GM12878 (cell line): ENCODE results near the gene ALDH1L1. TPM values are rescaled to one million over a fixed set of nuclear protein-coding genes. Genes with fewer than 3 reads are reported as not detected.

ENCODE experiments used
- ATAC-seq: fragments of 200-7000 bp; cut with Tn5 transposase; 3 replicates; pipeline ENCODE4 v1.9.1; 2020; ENCODE audit warnings: mild to moderate bottlenecking, moderate library complexity
- BruUV-seq: library from RNA; stranded (reverse); fragments of 400-500 nt; replicated peaks from 2 replicates; lab custom pipeline; 2021; lab: Mats Ljungman, UMichigan
- CTCF ChIA-PET: fragments of 300-600 bp; sonication (Branson Sonifier 250); formaldehyde crosslinking; extraction: SDS; loops from one replicate; lab custom pipeline; 2021; ENCODE audit warnings: inconsistent platforms; lab: Yijun Ruan, JAX
- POLR2A ChIA-PET: fragments of 350-600 bp; formaldehyde crosslinking; extraction: SDS; loops from one replicate; lab custom pipeline; 2021; ENCODE audit warnings: inconsistent platforms; lab: Charles Lee
- RAD21 ChIA-PET: fragments of 300-600 bp; sonication (Branson Sonifier 250); formaldehyde crosslinking; loops from one replicate; lab custom pipeline; 2023; ENCODE audit warnings: antibody characterized with exemption; ENCODE audit not compliant: unreplicated experiment; lab: Charles Lee
- SMC1A ChIA-PET: fragments of 300-600 bp; sonication (Branson Sonifier 250); formaldehyde crosslinking; loops from one replicate; lab custom pipeline; 2023; ENCODE audit not compliant: unreplicated experiment, uncharacterized antibody; lab: Charles Lee
- DNase-seq: peaks from one replicate; pipeline ENCODE4 v3.0.0-alpha.2; 2011; ENCODE audit warnings: low read depth, low spot score
- FAIRE-seq: peaks from 3 replicates; lab custom pipeline; 2011; peaks lifted over from hg19 to GRCh38; lab: Jason Lieb, UNC
- H2AFZ ChIP-seq: 2 replicates; pipeline ENCODE4 v1.6.0; 2011; ENCODE audit warnings: low read depth, low read length, control low read depth; ENCODE audit not compliant: control insufficient read depth
- H3K27ac ChIP-seq: 2 replicates; pipeline ENCODE4 v1.5.1; 2011; ENCODE audit warnings: control low read depth; ENCODE audit not compliant: control insufficient read depth, insufficient read depth
- H3K27me3 ChIP-seq, 2 experiments: replicated peaks in 1 of 2; 2 replicates each; pipeline versions ENCODE4 v1.6.0 to v1.6.1; 2011; ENCODE audit warnings: low read length in 1 of 2; ENCODE audit not compliant: control insufficient read depth in 2 of 2, insufficient read depth in 2 of 2
- H3K36me3 ChIP-seq, 2 experiments: 2 replicates each; pipeline ENCODE4 v1.5.1; 2011; ENCODE audit warnings: low read length in 1 of 2; ENCODE audit not compliant: control insufficient read depth in 2 of 2, insufficient read depth in 2 of 2
- H3K4me1 ChIP-seq: 2 replicates; pipeline ENCODE4 v1.6.1; 2011; ENCODE audit warnings: mild to moderate bottlenecking, low read length, moderate library complexity, mixed read lengths; ENCODE audit not compliant: control insufficient read depth, insufficient read depth
- H3K4me2 ChIP-seq: 2 replicates; pipeline ENCODE4 v1.6.0; 2011; ENCODE audit warnings: control low read depth; ENCODE audit not compliant: control insufficient read depth, insufficient read depth
- H3K4me3 ChIP-seq: fragments of 200-600 bp; sonication (generic); 2 replicates; pipeline ENCODE4 v1.5.1; 2016
- H3K79me2 ChIP-seq: 2 replicates; pipeline ENCODE4 v1.6.0; 2011; ENCODE audit warnings: low read length; ENCODE audit not compliant: control insufficient read depth, insufficient read depth
- H3K9ac ChIP-seq: 2 replicates; pipeline ENCODE4 v1.8.0; 2011; ENCODE audit warnings: low read length, control low read depth, mixed read lengths; ENCODE audit not compliant: control insufficient read depth, insufficient read depth
- H3K9me3 ChIP-seq: replicated peaks from 3 replicates; pipeline ENCODE4 v1.5.1; 2011; ENCODE audit warnings: mild to moderate bottlenecking, low read length; ENCODE audit not compliant: control insufficient read depth, insufficient read depth
- H4K20me1 ChIP-seq: 2 replicates; pipeline ENCODE4 v1.6.0; 2011; ENCODE audit not compliant: control insufficient read depth, insufficient read depth
- BRCA1 ChIP-seq: IDR thresholded peaks from 2 replicates; pipeline ENCODE4 v1.6.1; 2011; ENCODE audit warnings: low read depth, low read length, improper control_type of control experiment
- CHD1 ChIP-seq: IDR thresholded peaks from 2 replicates; pipeline ENCODE4 v1.6.1; 2012; ENCODE audit warnings: low read depth, low read length, improper control_type of control experiment
- EZH2 ChIP-seq: IDR thresholded peaks from 2 replicates; pipeline ENCODE4 v1.6.1; 2012; ENCODE audit warnings: low read depth, mild to moderate bottlenecking, control low read depth, inconsistent platforms, low read length, borderline replicate concordance; ENCODE audit not compliant: control insufficient read depth
- HCFC1 ChIP-seq: fragments of 150-350 bp; IDR thresholded peaks from 2 replicates; pipeline ENCODE4 v1.6.1; 2014; ENCODE audit warnings: low read length
- HDGF ChIP-seq: fragments of 450-650 bp; IDR thresholded peaks from 2 replicates; pipeline ENCODE4 v1.6.1; 2016; ENCODE audit warnings: antibody characterized with exemption
- MYC ChIP-seq: IDR thresholded peaks from 2 replicates; pipeline ENCODE4 v1.6.1; 2011; ENCODE audit warnings: mild to moderate bottlenecking, low read length, moderate library complexity, inconsistent platforms; ENCODE audit not compliant: insufficient read depth, insufficient replicate concordance, insufficient read length, severe bottlenecking
- NBN ChIP-seq: fragments of 450-650 bp; IDR thresholded peaks from 2 replicates; pipeline ENCODE4 v1.6.1; 2016
- NR2C2 ChIP-seq: IDR thresholded peaks from 2 replicates; pipeline ENCODE4 v1.6.1; 2011; ENCODE audit warnings: borderline replicate concordance, low read depth; ENCODE audit not compliant: control insufficient read depth, insufficient read length
- PAX5 ChIP-seq: IDR thresholded peaks from 2 replicates; pipeline ENCODE4 v1.6.1; 2011; ENCODE audit warnings: low read depth, low read length, borderline replicate concordance
- RUNX3 ChIP-seq: IDR thresholded peaks from 2 replicates; pipeline ENCODE4 v1.6.1; 2012; ENCODE audit warnings: low read length, inconsistent platforms
- SMC3 ChIP-seq: IDR thresholded peaks from 2 replicates; pipeline ENCODE4 v1.6.1; 2011; ENCODE audit warnings: low read length, improper control_type of control experiment, borderline replicate concordance
- SPI1 ChIP-seq: IDR thresholded peaks from 2 replicates; pipeline ENCODE4 v1.6.1; 2011; ENCODE audit warnings: low read depth, mild to moderate bottlenecking, low read length, moderate library complexity, borderline replicate concordance; ENCODE audit not compliant: insufficient read depth
- TAF1 ChIP-seq: IDR thresholded peaks from 2 replicates; pipeline ENCODE4 v1.6.1; 2011; ENCODE audit warnings: mild to moderate bottlenecking, low read depth, low read length, borderline replicate concordance
- TARDBP ChIP-seq: IDR thresholded peaks from 2 replicates; pipeline ENCODE4 v1.6.1; 2016; ENCODE audit warnings: borderline replicate concordance
- TCF7 ChIP-seq: IDR thresholded peaks from 2 replicates; pipeline ENCODE4 v1.6.1; 2014; ENCODE audit warnings: antibody characterized with exemption, borderline replicate concordance
- ZZZ3 ChIP-seq: IDR thresholded peaks from 2 replicates; pipeline ENCODE4 v1.6.1; 2011; ENCODE audit warnings: low read depth; ENCODE audit not compliant: control insufficient read depth, insufficient read length
- WGBS: methylation state at CpG from one replicate; pipeline ENCODE4 v1.1.6; 2016; ENCODE audit warnings: low lambda C conversion rate; ENCODE audit not compliant: insufficient replicate concordance, insufficient coverage; ENCODE audit errors: missing lambda C conversion rate; 5-methylcytosine and 5-hydroxymethylcytosine counted together
- in situ Hi-C: fragments of 300-500 bp; cut with MboI; formaldehyde crosslinking; loops from 9 replicates; pipeline ENCODE4 v1.14.3; 2018; ENCODE audit warnings: mixed read lengths
- intact Hi-C: fragments of 100-400 bp; cut with micrococcal nuclease; formaldehyde crosslinking; loops from one replicate; pipeline ENCODE4 v1.14.2; 2022; ENCODE audit not compliant: unreplicated experiment
- polyA plus RNA-seq, 11 experiments: library from polyadenylated mRNA; depleted of rRNA in 4 of 11; unstranded in 6 of 11; stranded (reverse) in 5 of 11; fragments of >200 nt; fragmentation: Nextera tagmentation in 4 of 11; fragmentation: Illumina TruSeq in 1 of 11; extraction: Ambion mirVana in 4 of 11; extraction: Trizol in 1 of 11; gene quantifications; 1 replicate in 1 of 11; 2 replicates in 10 of 11; pipeline versions ENCODE4 v1.2.1 to v1.2.3, GENCODE V29; 2011 to 2016; ENCODE audit warnings: inconsistent platforms in 2 of 11, missing spikeins in 2 of 11, low read depth in 1 of 11
- total RNA-seq, 4 experiments: library from RNA; depleted of rRNA in 3 of 4; stranded (reverse); fragments of >200 nt in 3 of 4; fragmentation: Illumina TruSeq in 1 of 4; extraction: Trizol in 1 of 4; gene quantifications; 2 replicates each; pipeline versions ENCODE4 v1.2.1 to v1.2.3, GENCODE V29; 2013 to 2021
- TF ChIP-seq, protein P1 (sequence below): IDR thresholded peaks from 2 replicates; pipeline ENCODE4 v1.6.1; 2011; ENCODE audit warnings: low read depth, low read length, improper control_type of control experiment, borderline replicate concordance
- TF ChIP-seq, protein P2 (sequence below): fragments of 450-650 bp; IDR thresholded peaks from 2 replicates; pipeline ENCODE4 v1.6.1; 2017; ENCODE audit warnings: low read depth, mild to moderate bottlenecking, moderate library complexity
- TF ChIP-seq, protein P3 (sequence below): IDR thresholded peaks from 2 replicates; pipeline ENCODE4 v1.6.1; 2012; ENCODE audit warnings: low read depth, low read length, improper control_type of control experiment

The ALDH1L1 gene
- total and polyA plus RNA-seq, 10 of the 15 experiments (the other 5 are each of a cell fraction or from before 2014, with no cell fraction given): 0.04 to 18.2 (median 0.45) TPM

DNA sequence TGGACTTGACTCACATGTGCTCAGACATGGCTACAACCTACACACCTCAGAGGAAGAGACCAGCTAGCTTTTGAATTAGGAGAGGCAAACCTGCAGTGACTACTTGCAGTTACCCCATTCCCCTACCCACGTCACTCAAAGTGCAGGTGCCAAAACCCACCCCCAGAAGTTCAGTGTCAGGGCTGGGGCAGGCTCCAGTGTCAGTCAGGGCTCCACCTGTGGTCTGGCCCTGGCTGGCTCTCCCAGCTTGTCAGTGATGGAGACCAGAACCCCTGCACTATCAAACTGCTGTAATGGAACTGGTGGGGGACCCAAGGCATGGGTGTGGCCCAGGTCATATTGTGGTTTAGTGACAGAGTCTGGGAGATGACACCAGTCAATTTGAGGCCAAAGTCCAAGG, 63.9 kb downstream of the ALDH1L1 start:
- no peak for DNase-seq
- no peak for TF ChIP-seq EZH2
- no peak for TF ChIP-seq RUNX3
- TF ChIP-seq, protein P1, sequence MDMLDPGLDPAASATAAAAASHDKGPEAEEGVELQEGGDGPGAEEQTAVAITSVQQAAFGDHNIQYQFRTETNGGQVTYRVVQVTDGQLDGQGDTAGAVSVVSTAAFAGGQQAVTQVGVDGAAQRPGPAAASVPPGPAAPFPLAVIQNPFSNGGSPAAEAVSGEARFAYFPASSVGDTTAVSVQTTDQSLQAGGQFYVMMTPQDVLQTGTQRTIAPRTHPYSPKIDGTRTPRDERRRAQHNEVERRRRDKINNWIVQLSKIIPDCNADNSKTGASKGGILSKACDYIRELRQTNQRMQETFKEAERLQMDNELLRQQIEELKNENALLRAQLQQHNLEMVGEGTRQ: no peak
- no peak for TF ChIP-seq TCF7
- no peak for TF ChIP-seq PAX5
- TF ChIP-seq TAF1: no peak
- TF ChIP-seq SPI1: no peak
- TF ChIP-seq, protein P2, sequence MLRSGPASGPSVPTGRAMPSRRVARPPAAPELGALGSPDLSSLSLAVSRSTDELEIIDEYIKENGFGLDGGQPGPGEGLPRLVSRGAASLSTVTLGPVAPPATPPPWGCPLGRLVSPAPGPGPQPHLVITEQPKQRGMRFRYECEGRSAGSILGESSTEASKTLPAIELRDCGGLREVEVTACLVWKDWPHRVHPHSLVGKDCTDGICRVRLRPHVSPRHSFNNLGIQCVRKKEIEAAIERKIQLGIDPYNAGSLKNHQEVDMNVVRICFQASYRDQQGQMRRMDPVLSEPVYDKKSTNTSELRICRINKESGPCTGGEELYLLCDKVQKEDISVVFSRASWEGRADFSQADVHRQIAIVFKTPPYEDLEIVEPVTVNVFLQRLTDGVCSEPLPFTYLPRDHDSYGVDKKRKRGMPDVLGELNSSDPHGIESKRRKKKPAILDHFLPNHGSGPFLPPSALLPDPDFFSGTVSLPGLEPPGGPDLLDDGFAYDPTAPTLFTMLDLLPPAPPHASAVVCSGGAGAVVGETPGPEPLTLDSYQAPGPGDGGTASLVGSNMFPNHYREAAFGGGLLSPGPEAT: no peak
- no peak for TF ChIP-seq HCFC1
- TF ChIP-seq SMC3: no peak
- TF ChIP-seq ZZZ3: no peak
- no peak for TF ChIP-seq TARDBP
- no peak for TF ChIP-seq BRCA1
- no peak for TF ChIP-seq HDGF
- TF ChIP-seq, protein P3, sequence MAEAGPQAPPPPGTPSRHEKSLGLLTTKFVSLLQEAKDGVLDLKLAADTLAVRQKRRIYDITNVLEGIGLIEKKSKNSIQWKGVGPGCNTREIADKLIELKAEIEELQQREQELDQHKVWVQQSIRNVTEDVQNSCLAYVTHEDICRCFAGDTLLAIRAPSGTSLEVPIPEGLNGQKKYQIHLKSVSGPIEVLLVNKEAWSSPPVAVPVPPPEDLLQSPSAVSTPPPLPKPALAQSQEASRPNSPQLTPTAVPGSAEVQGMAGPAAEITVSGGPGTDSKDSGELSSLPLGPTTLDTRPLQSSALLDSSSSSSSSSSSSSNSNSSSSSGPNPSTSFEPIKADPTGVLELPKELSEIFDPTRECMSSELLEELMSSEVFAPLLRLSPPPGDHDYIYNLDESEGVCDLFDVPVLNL: no peak
- TF ChIP-seq CHD1: no peak
- TF ChIP-seq NBN: no peak
- no peak for TF ChIP-seq NR2C2
- no peak for TF ChIP-seq MYC
- no peaks in the 10 kb centered on the region for H3K36me3 ChIP-seq
- no peak for FAIRE-seq
- intact Hi-C loops (no loop called here), in situ Hi-C loops (no loop called here)
- H3K4me2 ChIP-seq: no peak overlapping the region
- no peaks in the 10 kb centered on the region for H4K20me1 ChIP-seq
- no peaks in the 10 kb centered on the region for H3K9me3 ChIP-seq
- SMC1A ChIA-PET: no interaction called here
- H3K9ac ChIP-seq: no peak overlapping the region
- ATAC-seq: no peak
- no peak overlapping the region for H3K4me3 ChIP-seq
- H3K27ac ChIP-seq: no peak overlapping the region
- no peaks in the 10 kb centered on the region; a peak in 1 of 4 replicates for H3K27me3 ChIP-seq
- CTCF ChIA-PET: no interaction called here
- WGBS: 0% methylated on average over 1 of the region's 1 CpG
- no peaks in the 10 kb centered on the region for H3K79me2 ChIP-seq
- RAD21 ChIA-PET: no interaction called here
- no peaks in the 10 kb centered on the region for H3K4me1 ChIP-seq
- BruUV-seq: no TSS peak
- H2AFZ ChIP-seq: no peak overlapping the region
- POLR2A ChIA-PET: no interaction called here
